GM18909 (cell line): ENCODE results near the gene KCNJ5.
"Not testable (repeated sequence)": the region's sequence is repeated elsewhere in the genome, so short reads cannot be mapped to it uniquely, and the experiment has no call there.

Source experiments
- ATAC-seq: cut with Tn5 transposase; IDR thresholded peaks from one replicate; pipeline ENCODE4 v1.9.1; 2021; ENCODE audit warnings: mild to moderate bottlenecking; ENCODE audit not compliant: unreplicated experiment, poor library complexity

The KCNJ5 gene

GRCh38 chr11:128908391-128909246 is 17.5 kb downstream of the KCNJ5 start:
- no peak for ATAC-seq

- no peak for ATAC-seq
Measured at GRCh38 chr11:128909438-128910125, 18.4 kb downstream of the KCNJ5 start.

DNA sequence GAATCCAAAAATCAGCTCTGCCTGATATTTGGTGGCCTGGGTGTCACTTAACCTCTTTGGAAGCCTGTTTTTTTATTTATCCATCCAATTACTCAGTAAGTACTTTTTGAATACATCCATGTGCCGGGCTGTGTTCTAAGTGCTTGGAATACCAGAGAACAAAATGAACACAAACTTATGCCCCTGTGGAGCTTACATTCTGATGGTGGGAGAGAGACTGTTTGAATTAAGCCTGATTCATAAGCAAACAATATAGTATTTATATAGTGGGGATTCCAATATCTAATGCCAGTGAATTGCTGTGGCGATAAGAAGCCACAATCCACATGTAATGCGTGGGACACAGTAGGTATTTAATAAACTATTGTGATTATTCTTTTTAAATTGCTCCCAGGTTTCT is 19.4 kb downstream of the KCNJ5 start:
- ATAC-seq = no peak

GRCh38 chr11:128911239-128911638 is 20.1 kb downstream of the KCNJ5 start:
- no peak for ATAC-seq

- ATAC-seq = no peak
Measured at GRCh38 chr11:128911701-128912100, 20.5 kb downstream of the KCNJ5 start.

GRCh38 chr11:128913806-128914205 is 22.6 kb downstream of the KCNJ5 start:
- no peak for ATAC-seq

- ATAC-seq = no peak
Measured at GRCh38 chr11:128914216-128915148, 23.3 kb downstream of the KCNJ5 start.

GRCh38 chr11:128915149-128915521 is 24.0 kb downstream of the KCNJ5 start:
- no peak for ATAC-seq

GRCh38 chr11:128916037-128916572 is 24.9 kb downstream of the KCNJ5 start:
- ATAC-seq = no peak

DNA sequence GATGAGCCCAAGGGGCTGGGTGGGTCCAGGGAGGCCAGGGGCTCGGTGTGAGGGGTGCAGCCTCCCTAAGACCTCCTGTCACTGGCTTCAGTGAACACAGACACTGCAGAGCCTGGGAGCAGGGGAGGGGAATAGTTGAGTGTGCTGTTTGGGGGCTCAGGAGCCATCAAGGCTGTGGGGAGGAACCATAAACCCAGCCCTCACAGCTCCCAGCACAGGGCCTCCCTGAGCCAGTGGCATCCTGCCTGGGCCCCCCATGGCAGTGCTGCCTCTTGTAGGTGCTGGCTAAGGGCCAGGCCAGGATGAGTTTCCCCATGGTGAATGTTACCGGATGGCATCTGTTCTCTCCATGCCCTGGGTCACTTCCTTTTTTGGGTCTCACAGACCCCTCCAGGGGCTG is 25.5 kb downstream of the KCNJ5 start:
- ATAC-seq = no peak

- no peak for ATAC-seq
Measured at GRCh38 chr11:128917144-128917724, 26.1 kb downstream of the KCNJ5 start.

- no peak for ATAC-seq
Measured at GRCh38 chr11:128919216-128919615, 28.1 kb downstream of the KCNJ5 start.

DNA sequence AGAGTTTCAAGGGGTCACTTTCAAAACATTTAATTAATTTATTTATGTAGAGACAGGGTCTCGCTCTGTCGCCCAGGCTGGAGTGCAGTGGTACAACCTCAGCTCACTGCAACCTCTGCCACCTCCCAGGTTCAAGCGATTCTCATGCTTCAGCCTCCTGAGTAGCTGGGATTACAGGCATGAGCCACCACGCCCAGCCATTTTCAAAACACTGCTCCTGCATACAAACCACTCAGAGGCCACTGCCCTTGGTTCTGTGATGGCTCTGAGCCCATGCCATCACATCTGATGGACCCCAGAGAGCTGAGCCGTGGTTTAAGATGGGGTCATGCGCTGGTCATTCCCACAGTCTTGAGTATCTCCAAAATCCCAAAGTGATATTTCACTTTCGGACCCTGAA is 28.5 kb downstream of the KCNJ5 start:
- ATAC-seq = not testable (repeated sequence)

DNA sequence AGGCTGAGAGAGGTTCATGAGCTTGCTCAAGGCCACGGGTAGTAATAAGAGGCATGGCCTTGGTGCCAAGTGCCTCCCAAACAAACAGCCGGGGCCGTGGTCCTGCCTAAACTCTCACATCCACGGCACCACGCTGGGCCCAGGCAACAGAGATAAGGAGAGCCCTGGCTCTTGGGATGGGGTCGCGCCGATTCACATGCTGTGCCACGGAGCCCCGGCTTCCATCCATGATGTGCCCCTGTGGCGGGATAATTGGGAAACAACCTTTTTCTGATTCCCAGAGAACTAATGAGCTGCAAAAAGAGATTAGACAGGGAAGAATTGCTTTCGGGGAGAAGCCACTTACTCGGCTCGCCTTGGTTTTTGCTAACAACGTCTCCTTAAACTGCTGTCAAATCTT is 29.5 kb downstream of the KCNJ5 start:
- no peak for ATAC-seq

GRCh38 chr11:128921793-128922192 is 30.6 kb downstream of the KCNJ5 start:
- ATAC-seq = no peak

GRCh38 chr11:128924104-128924503 is 32.9 kb downstream of the KCNJ5 start:
- no peak for ATAC-seq

- ATAC-seq = no peak
Measured at GRCh38 chr11:128924510-128925249, 33.5 kb downstream of the KCNJ5 start.

DNA sequence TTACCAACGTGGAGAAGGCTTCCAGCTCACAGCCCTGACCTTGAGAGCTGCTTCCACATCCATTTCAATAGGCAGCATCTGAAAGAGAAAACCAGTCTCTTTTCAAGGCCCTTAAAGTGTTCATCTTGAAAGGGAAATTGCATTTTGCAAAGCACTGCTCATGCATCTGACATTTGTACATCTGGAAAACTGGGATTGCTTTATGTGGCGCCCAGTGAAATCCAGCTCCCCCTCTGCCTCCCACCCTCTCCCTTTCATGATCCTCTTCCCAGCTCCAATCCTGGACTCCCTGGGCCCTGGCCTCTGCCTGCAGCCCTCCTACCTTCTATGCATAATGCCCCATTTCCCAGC is 34.1 kb downstream of the KCNJ5 start:
- no peak for ATAC-seq

DNA sequence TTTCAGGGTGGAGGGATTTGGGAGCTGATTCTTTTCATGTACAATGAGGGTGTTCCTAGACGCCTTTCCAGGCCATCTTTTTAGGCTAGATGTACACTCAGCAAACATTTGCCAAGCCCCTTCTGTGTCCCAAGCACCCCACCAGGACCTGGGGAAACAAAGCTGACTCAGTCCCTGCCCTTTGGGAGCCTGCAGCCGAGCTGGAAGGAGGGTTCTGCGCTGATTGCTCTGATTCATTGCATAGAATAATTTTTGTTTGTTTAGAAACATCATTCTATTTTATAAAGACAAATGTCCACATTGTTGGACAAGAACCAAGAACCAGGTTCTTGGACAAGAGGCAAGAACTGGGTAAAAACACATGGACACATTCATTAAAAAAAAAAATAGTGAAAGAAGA is 34.8 kb downstream of the KCNJ5 start:
- no peak for ATAC-seq
